Keratinocyte (primary cell): Measurements from ENCODE around the gene PDCD11.
"Not testable (repeated sequence)": the region's sequence is repeated elsewhere in the genome, so short reads cannot be mapped to it uniquely, and the experiment has no call there.

Source experiments
- EZH2 ChIP-seq: IDR thresholded peaks from one replicate; pipeline ENCODE4 v1.6.1; 2012; ENCODE audit warnings: inconsistent platforms, mild to moderate bottlenecking, low read length, moderate library complexity
- TF ChIP-seq, protein P1 (sequence below), 3 experiments: IDR thresholded peaks in 1 of 3; conservative IDR thresholded peaks in 1 of 3; optimal IDR thresholded peaks in 1 of 3; 2 replicates in 2 of 3; 3 replicates in 1 of 3; pipeline versions ENCODE3 to v1.5.1; 2011; ENCODE audit warnings: low read length in 3 of 3, mild to moderate bottlenecking in 3 of 3, moderate library complexity in 2 of 3, control low read depth in 1 of 3, inconsistent platforms in 1 of 3; ENCODE audit not compliant: insufficient read depth in 2 of 3; ENCODE audit errors: extremely low read depth in 1 of 3

- TF ChIP-seq, protein P1, sequence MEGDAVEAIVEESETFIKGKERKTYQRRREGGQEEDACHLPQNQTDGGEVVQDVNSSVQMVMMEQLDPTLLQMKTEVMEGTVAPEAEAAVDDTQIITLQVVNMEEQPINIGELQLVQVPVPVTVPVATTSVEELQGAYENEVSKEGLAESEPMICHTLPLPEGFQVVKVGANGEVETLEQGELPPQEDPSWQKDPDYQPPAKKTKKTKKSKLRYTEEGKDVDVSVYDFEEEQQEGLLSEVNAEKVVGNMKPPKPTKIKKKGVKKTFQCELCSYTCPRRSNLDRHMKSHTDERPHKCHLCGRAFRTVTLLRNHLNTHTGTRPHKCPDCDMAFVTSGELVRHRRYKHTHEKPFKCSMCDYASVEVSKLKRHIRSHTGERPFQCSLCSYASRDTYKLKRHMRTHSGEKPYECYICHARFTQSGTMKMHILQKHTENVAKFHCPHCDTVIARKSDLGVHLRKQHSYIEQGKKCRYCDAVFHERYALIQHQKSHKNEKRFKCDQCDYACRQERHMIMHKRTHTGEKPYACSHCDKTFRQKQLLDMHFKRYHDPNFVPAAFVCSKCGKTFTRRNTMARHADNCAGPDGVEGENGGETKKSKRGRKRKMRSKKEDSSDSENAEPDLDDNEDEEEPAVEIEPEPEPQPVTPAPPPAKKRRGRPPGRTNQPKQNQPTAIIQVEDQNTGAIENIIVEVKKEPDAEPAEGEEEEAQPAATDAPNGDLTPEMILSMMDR (optimal IDR thresholded peaks at IDR 0.05 in 1 of 3, IDR thresholded peaks at IDR 0.05 in 1 of 3, conservative IDR thresholded peaks at IDR 0.05 in 1 of 3; ENCODE audit: extremely low read depth in 1 of 3, insufficient read depth in 2 of 3, low read length in 3 of 3) = not testable (repeated sequence)
- TF ChIP-seq EZH2 = not testable (repeated sequence)
Measured at GRCh38 chr10:103354567-103354966, 41.9 kb upstream of the PDCD11 start.
